Small intestine (tissue), 7 donors: ENCODE measurements around the gene FABP3. TPM values are rescaled to one million over a fixed set of nuclear protein-coding genes. Genes with fewer than 3 reads are reported as not detected.

ENCODE experiments used
- DNase-seq, 2 donors: peaks; one replicate each; pipeline versions ENCODE4 v3.0.0 to v3.0.0-alpha.2; 2013
- FAIRE-seq: peaks from 2 replicates; lab custom pipeline; 2012; peaks lifted over from hg19 to GRCh38; lab: Jason Lieb, UNC
- H3K27ac ChIP-seq, 3 donors: one replicate each; pipeline ENCODE4 v1.5.1; 2013; ENCODE audit warnings: low read length in 2 of 3, mild to moderate bottlenecking in 2 of 3, control low read depth in 1 of 3, inconsistent platforms in 1 of 3, low read depth in 1 of 3, moderate library complexity in 1 of 3
- H3K27me3 ChIP-seq, 3 donors: one replicate each; pipeline ENCODE4 v1.6.1; 2013; ENCODE audit warnings: low read length in 3 of 3, inconsistent platforms in 1 of 3; ENCODE audit not compliant: control insufficient read depth in 3 of 3, insufficient read depth in 3 of 3
- H3K36me3 ChIP-seq, 3 donors: one replicate each; pipeline ENCODE4 v1.6.1; 2013; ENCODE audit warnings: low read length in 3 of 3, inconsistent platforms in 1 of 3, low read depth in 1 of 3, mild to moderate bottlenecking in 1 of 3, moderate library complexity in 1 of 3; ENCODE audit not compliant: control insufficient read depth in 3 of 3, insufficient read depth in 2 of 3
- H3K4me1 ChIP-seq, 3 donors: one replicate each; pipeline ENCODE4 v1.6.1; 2013; ENCODE audit warnings: low read length in 2 of 3, inconsistent platforms in 1 of 3, low read depth in 1 of 3, mild to moderate bottlenecking in 1 of 3, moderate library complexity in 1 of 3; ENCODE audit not compliant: control insufficient read depth in 3 of 3, insufficient read depth in 2 of 3
- H3K4me3 ChIP-seq, 3 donors: one replicate each; pipeline ENCODE4 v1.5.1; 2013; ENCODE audit warnings: low read length in 3 of 3, control low read depth in 1 of 3, inconsistent platforms in 1 of 3, low read depth in 1 of 3, mild to moderate bottlenecking in 1 of 3, moderate library complexity in 1 of 3
- H3K9me3 ChIP-seq, 2 donors: one replicate each; pipeline ENCODE4 v1.6.1; 2013; ENCODE audit warnings: low read depth in 1 of 2, low read length in 1 of 2; ENCODE audit not compliant: control insufficient read depth in 2 of 2, insufficient read depth in 1 of 2
- WGBS, 3 donors: extraction: QIAGEN DNeasy Blood & Tissue Kit; methylation state at CpG; one replicate each; pipeline ENCODE4 v1.1.7; 2013; 5-methylcytosine and 5-hydroxymethylcytosine counted together
- polyA plus RNA-seq, 4 donors: library from polyadenylated mRNA; stranded (reverse) in 3 of 4; unstranded in 1 of 4; fragments of 200-250 nt in 3 of 4; fragments of 120-200 nt in 1 of 4; gene quantifications; one replicate each; pipeline versions ENCODE4 v1.2.1 to v1.2.3, GENCODE V29; 2013
- donor health status: healthy with polysubstance abuse.
- donor health status: control.
- donor health status: control.
- donor health status: Bipolar disorder and iron deficiency.
- donor health status: healthy.

The FABP3 gene
- polyA plus RNA-seq, 4 donors: 10.7 to 63.8 (median 20.2) TPM

GRCh38 chr1:31408788-31409318, 36.0 kb upstream of the FABP3 start:
- WGBS, 3 donors: 76 to 90% (median 88%) methylated on average over 5 of the region's 5 CpGs

GRCh38 chr1:31407029-31407626, 34.3 kb upstream of the FABP3 start:
- no peak for FAIRE-seq
- H3K36me3 ChIP-seq: no peaks in the 10 kb centered on the region
- peaks cover 0 to 6% (median 0%) of the 10 kb centered on the region in 3 donors for H3K27me3 ChIP-seq
- 79 to 87% (median 83%) methylated on average over 18 of the region's 18 CpGs for WGBS, 3 donors
- no peak for DNase-seq
- H3K4me1 ChIP-seq: no peaks in the 10 kb centered on the region
- no peaks in the 10 kb centered on the region for H3K9me3 ChIP-seq
- no peak overlapping the region for H3K27ac ChIP-seq
- H3K4me3 ChIP-seq: no peak overlapping the region

More at GRCh38 chr1:31408788-31409318, 36.0 kb upstream of the FABP3 start:
- H3K9me3 ChIP-seq: no peaks in the 10 kb centered on the region
- H3K4me3 ChIP-seq: no peak overlapping the region
- H3K4me1 ChIP-seq: peaks cover 0 to 6% (median 0%) of the 10 kb centered on the region in 3 donors
- DNase-seq (no peak), FAIRE-seq (no peak)
- no peak overlapping the region for H3K27ac ChIP-seq
- peaks cover 0 to 7% (median 7%) of the 10 kb centered on the region in 3 donors for H3K27me3 ChIP-seq
- H3K36me3 ChIP-seq: no peaks in the 10 kb centered on the region

- H3K27me3 ChIP-seq: no peaks in the 10 kb centered on the region
- DNase-seq (no peak), FAIRE-seq (no peak)
- no peaks in the 10 kb centered on the region for H3K9me3 ChIP-seq
- 91 to 96% (median 94%) methylated on average over 6 of the region's 6 CpGs for WGBS, 3 donors
- no peaks in the 10 kb centered on the region for H3K4me1 ChIP-seq
- no peak overlapping the region for H3K4me3 ChIP-seq
- no peaks in the 10 kb centered on the region for H3K36me3 ChIP-seq
- no peak overlapping the region for H3K27ac ChIP-seq
These were observed 32.8 kb upstream of the FABP3 start for GRCh38 chr1:31405578-31406245.

- WGBS, 3 donors: 49 to 54% (median 54%) methylated on average over 2 of the region's 2 CpGs
- H3K4me1 ChIP-seq: no peaks in the 10 kb centered on the region
- no peaks in the 10 kb centered on the region for H3K27me3 ChIP-seq
- no peak for DNase-seq
- FAIRE-seq: no peak
- H3K9me3 ChIP-seq: no peaks in the 10 kb centered on the region
- no peak overlapping the region for H3K27ac ChIP-seq
- H3K36me3 ChIP-seq: no peaks in the 10 kb centered on the region
- no peak overlapping the region for H3K4me3 ChIP-seq
These were observed 28.4 kb upstream of the FABP3 start for GRCh38 chr1:31401241-31401640.

GRCh38 chr1:31400393-31400792, 27.5 kb upstream of the FABP3 start:
- Histone ChIP-seq H3K4me3 (no peak overlapping the region), H3K36me3 (no peaks in the 10 kb centered on the region), H3K4me1 (peaks cover 0 to under 1% (median 0%) of the 10 kb centered on the region in 3 donors), H3K9me3 (no peaks in the 10 kb centered on the region), H3K27ac (no peak overlapping the region), H3K27me3 (no peaks in the 10 kb centered on the region)
- DNase-seq: no peak
- WGBS, 3 donors: 51 to 76% (median 60%) methylated on average over 3 of the region's 3 CpGs
- no peak for FAIRE-seq

GRCh38 chr1:31399976-31400375, 27.1 kb upstream of the FABP3 start:
- DNase-seq (no peak), FAIRE-seq (no peak)
- H3K36me3 ChIP-seq: no peaks in the 10 kb centered on the region
- H3K4me3 ChIP-seq: no peak overlapping the region
- H3K4me1 ChIP-seq: peaks cover 0 to 1% (median 0%) of the 10 kb centered on the region in 3 donors
- no peaks in the 10 kb centered on the region for H3K27me3 ChIP-seq
- H3K9me3 ChIP-seq: no peaks in the 10 kb centered on the region
- H3K27ac ChIP-seq: no peak overlapping the region
- WGBS, 3 donors: 45 to 55% (median 46%) methylated on average over 3 of the region's 3 CpGs

- no peak overlapping the region for H3K4me3 ChIP-seq
- no peak overlapping the region for H3K27ac ChIP-seq
- FAIRE-seq (no peak), DNase-seq (no peak)
- H3K36me3 ChIP-seq: no peaks in the 10 kb centered on the region
- WGBS, 3 donors: 85 to 88% (median 87%) methylated on average over 2 of the region's 2 CpGs
- no peaks in the 10 kb centered on the region for H3K27me3 ChIP-seq
- H3K4me1 ChIP-seq: peaks cover 0 to 8% (median 1%) of the 10 kb centered on the region in 3 donors
- H3K9me3 ChIP-seq: no peaks in the 10 kb centered on the region
These were observed 25.4 kb upstream of the FABP3 start for GRCh38 chr1:31398246-31398645.

- no peaks in the 10 kb centered on the region for H3K36me3 ChIP-seq
These were observed 24.7 kb upstream of the FABP3 start for GRCh38 chr1:31397360-31398095.

More at GRCh38 chr1:31397360-31398095, 24.7 kb upstream of the FABP3 start:
- no peaks in the 10 kb centered on the region for H3K9me3 ChIP-seq
- FAIRE-seq (no peak), DNase-seq (no peak)
- 51 to 66% (median 65%) methylated on average over 4 of the region's 4 CpGs for WGBS, 3 donors
- no peaks in the 10 kb centered on the region for H3K27me3 ChIP-seq
- no peak overlapping the region for H3K4me3 ChIP-seq
- H3K4me1 ChIP-seq: peaks cover 0 to 8% (median 1%) of the 10 kb centered on the region in 3 donors
- no peak overlapping the region for H3K27ac ChIP-seq
